Right lobe of liver (tissue), 6 donors: Measurements from ENCODE around the gene LRP2. TPM values are rescaled to one million over a fixed set of nuclear protein-coding genes. Genes with fewer than 3 reads are reported as not detected.

ENCODE experiments used
- ATAC-seq, 4 donors: fragments of 200-7000 bp; cut with Tn5 transposase; one replicate each; pipeline ENCODE4 v1.9.1; 2020; ENCODE audit warnings: mild to moderate bottlenecking in 4 of 4, moderate library complexity in 4 of 4
- DNase-seq, 3 donors: peaks; one replicate each; pipeline ENCODE4 v3.0.0-alpha.2; 2020
- H3K27ac ChIP-seq, 3 donors: fragments of 200-600 bp; one replicate each; pipeline ENCODE4 v1.8.0; 2022
- H3K27me3 ChIP-seq, 2 donors: fragments of 200-600 bp; one replicate each; pipeline ENCODE4 v1.8.0; 2022
- H3K36me3 ChIP-seq, 4 donors: fragments of 200-600 bp; sonication (generic) in 1 of 4; one replicate each; pipeline versions ENCODE4 v1.5.1 to v1.8.0; 2017 to 2022; ENCODE audit warnings: control low read depth in 1 of 4
- H3K4me1 ChIP-seq, 4 donors: fragments of 200-600 bp; sonication (generic) in 1 of 4; one replicate each; pipeline versions ENCODE4 v1.5.1 to v1.8.0; 2017 to 2022; ENCODE audit warnings: control low read depth in 1 of 4
- H3K4me3 ChIP-seq, 3 donors: fragments of 200-600 bp; one replicate each; pipeline ENCODE4 v1.8.0; 2022
- H3K9me3 ChIP-seq, 4 donors: fragments of 200-600 bp; sonication (generic) in 1 of 4; one replicate each; pipeline versions ENCODE4 v1.5.1 to v1.8.0; 2017 to 2022; ENCODE audit warnings: control low read depth in 1 of 4
- POLR2A ChIP-seq: fragments of 450-650 bp; IDR thresholded peaks from one replicate; pipeline ENCODE4 v1.6.1; 2017; ENCODE audit warnings: antibody characterized with exemption, mild to moderate bottlenecking
- WGBS: methylation state at CpG from one replicate; pipeline ENCODE4 v1.1.6; 2018; ENCODE audit warnings: low coverage, low lambda C conversion rate; ENCODE audit not compliant: insufficient coverage; ENCODE audit errors: missing lambda C conversion rate; 5-methylcytosine and 5-hydroxymethylcytosine counted together
- intact Hi-C, 2 donors: fragments of 100-400 bp; cut with DNase I; formaldehyde crosslinking; loops; one replicate each; pipeline versions ENCODE4 v1.11.2 to v1.14.1; 2022
- total RNA-seq, 6 experiments: library from RNA; depleted of rRNA in 2 of 6; stranded (reverse); fragments of >200 nt in 2 of 6; fragmentation: NEBNext Ultra II Directional in 3 of 6; extraction: Animal tissue kit (Norgen Biotek cat#: 25700) in 3 of 6; gene quantifications; one replicate each; pipeline versions ENCODE4 v1.1.0 to v1.2.4, GENCODE V29; 2016 to 2023
- TF ChIP-seq, protein P1 (sequence below), 4 donors: fragments of 200-600 bp in 3 of 4; fragments of 450-650 bp in 1 of 4; IDR thresholded peaks; one replicate each; pipeline versions ENCODE4 v1.5.1 to v1.8.0; 2016 to 2022; ENCODE audit warnings: antibody characterized with exemption in 4 of 4, mild to moderate bottlenecking in 2 of 4
- donor health status: DM: no; HTN: yes; CAD: no.
- donor health status: DM: no; HTN: no; CAD: no.
- donor health status: DM: no; HTN: no; CAD: no.
- donor health status: DM: no; HTN: yes; CAD: no.
- donor health status: DM: no; HTN: yes; CAD: no.

The LRP2 gene
- total RNA-seq, 6 experiments from 2014 or later: 0.51 to 4.4 (median 1.0) TPM

DNA sequence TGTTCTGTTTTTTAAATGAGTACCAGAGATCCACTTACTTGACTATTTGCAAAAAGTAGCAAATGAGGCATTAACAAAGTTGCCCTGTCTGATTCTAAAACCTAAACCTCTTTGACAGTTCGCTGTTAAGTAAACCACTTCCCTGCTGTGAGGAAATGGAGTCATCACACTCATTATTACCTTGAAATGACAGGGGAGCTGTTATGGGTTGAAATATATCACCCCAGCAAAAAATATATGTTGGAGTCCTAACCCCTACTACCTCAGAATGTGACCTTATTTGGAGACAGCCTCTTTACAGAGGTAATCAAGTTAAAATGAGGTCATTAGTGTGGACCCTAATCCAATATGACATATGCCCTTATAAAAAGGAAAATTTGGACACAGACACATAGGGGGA, 256.9 kb downstream of the LRP2 start:
- TF ChIP-seq, protein P1, sequence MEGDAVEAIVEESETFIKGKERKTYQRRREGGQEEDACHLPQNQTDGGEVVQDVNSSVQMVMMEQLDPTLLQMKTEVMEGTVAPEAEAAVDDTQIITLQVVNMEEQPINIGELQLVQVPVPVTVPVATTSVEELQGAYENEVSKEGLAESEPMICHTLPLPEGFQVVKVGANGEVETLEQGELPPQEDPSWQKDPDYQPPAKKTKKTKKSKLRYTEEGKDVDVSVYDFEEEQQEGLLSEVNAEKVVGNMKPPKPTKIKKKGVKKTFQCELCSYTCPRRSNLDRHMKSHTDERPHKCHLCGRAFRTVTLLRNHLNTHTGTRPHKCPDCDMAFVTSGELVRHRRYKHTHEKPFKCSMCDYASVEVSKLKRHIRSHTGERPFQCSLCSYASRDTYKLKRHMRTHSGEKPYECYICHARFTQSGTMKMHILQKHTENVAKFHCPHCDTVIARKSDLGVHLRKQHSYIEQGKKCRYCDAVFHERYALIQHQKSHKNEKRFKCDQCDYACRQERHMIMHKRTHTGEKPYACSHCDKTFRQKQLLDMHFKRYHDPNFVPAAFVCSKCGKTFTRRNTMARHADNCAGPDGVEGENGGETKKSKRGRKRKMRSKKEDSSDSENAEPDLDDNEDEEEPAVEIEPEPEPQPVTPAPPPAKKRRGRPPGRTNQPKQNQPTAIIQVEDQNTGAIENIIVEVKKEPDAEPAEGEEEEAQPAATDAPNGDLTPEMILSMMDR (IDR thresholded peaks at IDR 0.05): no peak
- no peak for TF ChIP-seq POLR2A
- Histone ChIP-seq H3K27ac (no peak overlapping the region), H3K27me3 (no peaks in the 10 kb centered on the region), H3K4me3 (no peak overlapping the region), H3K4me1 (no peaks in the 10 kb centered on the region), H3K9me3 (no peaks in the 10 kb centered on the region), H3K36me3 (no peaks in the 10 kb centered on the region)
- DNase-seq: no peak
- no peak for ATAC-seq
- WGBS: 44% methylated on average over 1 of the region's 1 CpG
- intact Hi-C loops: no loop called here

DNA sequence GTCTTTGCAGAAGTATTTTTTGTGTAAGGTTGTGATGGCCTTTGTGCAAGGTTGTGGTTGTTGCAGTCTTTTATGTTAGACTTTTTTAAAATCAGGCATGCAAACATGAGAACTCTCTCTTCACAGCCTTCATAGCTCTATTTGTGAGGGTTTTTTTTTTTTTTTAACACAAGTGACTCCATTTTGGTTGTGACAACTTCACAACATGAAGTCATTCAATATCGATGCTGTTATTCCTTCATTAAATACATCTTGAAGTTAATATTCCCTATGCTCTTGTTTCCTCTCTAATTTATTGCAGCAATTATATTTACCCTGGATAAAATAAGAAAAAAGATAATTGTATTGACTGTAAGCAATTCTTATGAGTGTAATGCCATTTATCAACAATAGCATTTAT, 257.5 kb downstream of the LRP2 start:
- WGBS: 83% methylated on average over 1 of the region's 1 CpG

DNA sequence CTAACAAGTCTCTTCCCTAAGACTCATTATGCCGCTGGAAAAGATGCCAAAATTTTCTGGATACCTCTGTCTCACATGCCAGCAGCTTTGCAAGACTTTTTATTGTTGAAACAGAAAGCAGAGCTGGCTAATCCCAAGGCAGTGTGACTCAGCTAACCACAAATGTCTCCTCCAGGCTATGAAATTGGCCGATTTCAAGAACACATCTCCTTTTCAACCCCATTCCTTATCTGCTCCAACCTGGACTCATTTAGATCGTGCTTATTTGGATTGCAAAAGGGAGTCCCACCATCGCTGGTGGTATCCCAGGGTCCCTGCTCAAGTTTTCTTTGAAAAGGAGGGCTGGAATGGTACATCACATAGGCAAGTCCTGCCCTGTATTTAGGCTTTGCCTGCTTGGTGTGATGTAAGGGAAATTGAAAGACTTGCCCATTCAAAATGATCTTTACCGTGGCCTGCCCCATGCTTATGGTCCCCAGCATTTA, 266.7 kb downstream of the LRP2 start:
- Histone ChIP-seq H3K36me3 (no peaks in the 10 kb centered on the region), H3K4me1 (no peaks in the 10 kb centered on the region), H3K4me3 (no peak overlapping the region), H3K27me3 (no peaks in the 10 kb centered on the region), H3K27ac (no peak overlapping the region), H3K9me3 (no peaks in the 10 kb centered on the region)
- TF ChIP-seq, protein P1 (IDR thresholded peaks at IDR 0.05): no peak
- TF ChIP-seq POLR2A: no peak
- intact Hi-C loops: no loop called here
- WGBS: 48% methylated on average over 5 of the region's 5 CpGs
- ATAC-seq: peak in 1 of 4 donors; percentile 38
- no peak for DNase-seq

More for the DNA sequence above, 257.5 kb downstream of the LRP2 start:
- Histone ChIP-seq H3K27me3 (no peaks in the 10 kb centered on the region), H3K4me1 (no peaks in the 10 kb centered on the region), H3K36me3 (no peaks in the 10 kb centered on the region), H3K9me3 (no peaks in the 10 kb centered on the region), H3K27ac (no peak overlapping the region), H3K4me3 (no peak overlapping the region)
- no peak for ATAC-seq
- DNase-seq: no peak
- intact Hi-C loops: no loop called here
- TF ChIP-seq, protein P1 (IDR thresholded peaks at IDR 0.05): no peak
- TF ChIP-seq POLR2A: no peak

DNA sequence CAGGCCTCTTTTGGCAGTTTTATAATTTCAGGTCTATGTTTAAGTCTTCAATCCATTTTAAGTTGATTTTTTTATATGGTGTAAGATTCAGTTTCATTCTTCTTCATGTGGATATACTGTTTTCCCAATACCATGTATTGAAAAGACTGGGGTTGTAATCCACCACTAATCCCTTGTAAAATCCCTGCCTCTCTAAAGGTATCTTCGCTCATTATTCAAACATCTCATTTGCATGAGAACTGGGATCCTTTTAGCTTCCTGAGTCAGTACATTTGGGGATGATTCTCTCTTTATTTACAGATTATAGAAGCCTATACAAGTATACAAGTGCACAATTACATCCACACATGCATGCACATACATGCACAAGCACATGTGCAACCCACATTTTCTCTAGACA, 267.7 kb downstream of the LRP2 start:
- no peak overlapping the region for H3K27ac ChIP-seq
- H3K36me3 ChIP-seq: no peaks in the 10 kb centered on the region
- H3K27me3 ChIP-seq: no peaks in the 10 kb centered on the region
- TF ChIP-seq, protein P1 (IDR thresholded peaks at IDR 0.05): no peak
- TF ChIP-seq POLR2A: no peak
- ATAC-seq (no peak), DNase-seq (no peak)
- H3K4me3 ChIP-seq: no peak overlapping the region
- H3K9me3 ChIP-seq: no peaks in the 10 kb centered on the region
- H3K4me1 ChIP-seq: no peaks in the 10 kb centered on the region
- intact Hi-C loops: no loop called here
- WGBS: 100% methylated on average over 1 of the region's 1 CpG

DNA sequence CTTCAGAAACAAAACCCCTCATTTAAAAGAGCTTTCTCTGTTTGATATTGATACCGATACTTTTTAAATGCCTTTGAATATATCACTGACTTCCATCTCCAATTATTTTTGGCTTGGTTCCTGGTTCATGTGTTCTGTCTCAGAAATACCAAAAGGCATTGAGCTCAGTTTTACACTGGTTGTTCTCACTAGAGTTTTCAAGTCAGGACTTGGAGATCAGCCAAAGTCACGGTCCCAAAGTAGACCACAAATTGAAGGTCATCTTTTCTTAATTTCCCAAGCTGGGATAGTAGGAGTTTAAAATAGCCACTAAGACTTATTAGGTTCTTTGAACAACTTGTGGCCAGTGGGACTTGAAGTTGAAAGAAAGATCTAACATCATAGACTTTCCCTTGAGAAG, 268.8 kb downstream of the LRP2 start:
- ATAC-seq: no peak
- Histone ChIP-seq H3K27ac (no peak overlapping the region), H3K4me3 (no peak overlapping the region)

More for the DNA sequence above, 268.8 kb downstream of the LRP2 start:
- no peaks in the 10 kb centered on the region for H3K9me3 ChIP-seq
- H3K27me3 ChIP-seq: no peaks in the 10 kb centered on the region
- no peaks in the 10 kb centered on the region for H3K4me1 ChIP-seq
- H3K36me3 ChIP-seq: no peaks in the 10 kb centered on the region
- TF ChIP-seq, protein P1 (IDR thresholded peaks at IDR 0.05): no peak
- no peak for TF ChIP-seq POLR2A
- 54% methylated on average over 2 of the region's 2 CpGs for WGBS
- intact Hi-C loops: no loop called here
- DNase-seq: no peak
